Erythroblast (primary cell): Measurements from ENCODE around the gene SLC35F6.

Experiments used
- GATA1 ChIP-seq: IDR thresholded peaks from 2 replicates; pipeline ENCODE4 v1.6.1; 2011; ENCODE audit warnings: low read depth, mild to moderate bottlenecking, control low read depth, low read length, moderate library complexity
- POLR2A ChIP-seq: IDR thresholded peaks from 2 replicates; pipeline ENCODE4 v1.6.1; 2011; ENCODE audit warnings: mild to moderate bottlenecking, low read length

DNA sequence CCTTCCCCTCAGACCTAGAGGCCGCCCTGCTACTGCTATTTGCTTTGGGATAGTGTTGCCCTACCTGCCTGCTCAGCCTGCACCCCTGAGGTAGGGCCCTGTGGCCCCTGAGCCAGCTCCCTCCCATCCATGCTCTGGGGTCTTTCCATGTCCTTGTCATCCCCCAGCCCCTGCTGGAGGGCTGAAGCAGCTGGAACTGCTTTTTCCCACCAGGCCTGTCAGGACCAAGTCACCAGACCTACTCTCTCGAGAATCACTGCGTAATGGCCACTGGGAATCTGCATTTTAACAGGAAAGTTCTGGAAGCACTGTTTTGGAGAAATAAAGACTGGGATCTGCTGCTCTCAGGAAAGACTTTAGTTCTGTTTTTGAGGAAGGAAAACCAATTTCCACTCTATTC lies 20.2 kb upstream of the SLC35F6 start:
- TF ChIP-seq POLR2A = no peak
- TF ChIP-seq GATA1 = no peak
